ENCODE measurements around the gene XYLT1.

- no peak for TF ChIP-seq CTCF (IDR thresholded peaks at IDR 0.05)
- TF ChIP-seq ZFX (IDR thresholded peaks at IDR 0.05; ENCODE audit: borderline replicate concordance): no peak
These were observed 17.7 kb upstream of the XYLT1 start for GRCh38 chr16:17488506-17488905.
